Retinal pigment epithelial cell (primary cell): ENCODE measurements around the gene SLC16A8.

Source experiments
- DNase-seq: peaks from one replicate; pipeline ENCODE4 v3.0.0-alpha.2; 2010; ENCODE audit warnings: low read depth
- H3K4me3 ChIP-seq: 2 replicates; pipeline ENCODE4 v1.5.1; 2011; ENCODE audit warnings: mild to moderate bottlenecking, low read length, control low read depth, moderate library complexity
- TF ChIP-seq, protein P1 (sequence below): conservative IDR thresholded peaks from 2 replicates; pipeline ENCODE4 v1.5.1; 2011; ENCODE audit warnings: low read depth, low read length, control low read depth, inconsistent platforms

The SLC16A8 gene

DNA sequence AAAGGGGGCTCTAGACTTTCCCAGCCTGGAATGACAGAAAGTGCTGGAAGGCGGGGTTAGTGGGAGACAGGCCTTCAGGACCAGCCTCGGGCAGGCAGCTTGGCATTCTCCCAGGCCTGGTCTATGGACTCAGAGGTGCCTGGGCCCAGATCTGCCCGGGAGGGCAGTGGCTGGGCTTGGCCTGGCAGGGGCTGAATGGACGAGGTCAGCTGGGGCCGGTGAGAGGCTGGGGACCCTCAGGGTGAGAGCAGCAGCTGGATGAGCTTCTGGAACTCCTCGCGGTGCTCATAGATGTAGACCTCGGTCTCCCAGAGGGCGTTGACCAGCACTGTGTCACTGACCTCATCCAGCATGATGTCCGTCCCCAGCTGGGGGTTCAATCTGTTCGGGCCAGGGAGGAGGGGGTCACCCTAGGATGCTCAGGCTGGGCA is 28.0 kb upstream of the SLC16A8 start:
- no peak for DNase-seq
- TF ChIP-seq, protein P1, sequence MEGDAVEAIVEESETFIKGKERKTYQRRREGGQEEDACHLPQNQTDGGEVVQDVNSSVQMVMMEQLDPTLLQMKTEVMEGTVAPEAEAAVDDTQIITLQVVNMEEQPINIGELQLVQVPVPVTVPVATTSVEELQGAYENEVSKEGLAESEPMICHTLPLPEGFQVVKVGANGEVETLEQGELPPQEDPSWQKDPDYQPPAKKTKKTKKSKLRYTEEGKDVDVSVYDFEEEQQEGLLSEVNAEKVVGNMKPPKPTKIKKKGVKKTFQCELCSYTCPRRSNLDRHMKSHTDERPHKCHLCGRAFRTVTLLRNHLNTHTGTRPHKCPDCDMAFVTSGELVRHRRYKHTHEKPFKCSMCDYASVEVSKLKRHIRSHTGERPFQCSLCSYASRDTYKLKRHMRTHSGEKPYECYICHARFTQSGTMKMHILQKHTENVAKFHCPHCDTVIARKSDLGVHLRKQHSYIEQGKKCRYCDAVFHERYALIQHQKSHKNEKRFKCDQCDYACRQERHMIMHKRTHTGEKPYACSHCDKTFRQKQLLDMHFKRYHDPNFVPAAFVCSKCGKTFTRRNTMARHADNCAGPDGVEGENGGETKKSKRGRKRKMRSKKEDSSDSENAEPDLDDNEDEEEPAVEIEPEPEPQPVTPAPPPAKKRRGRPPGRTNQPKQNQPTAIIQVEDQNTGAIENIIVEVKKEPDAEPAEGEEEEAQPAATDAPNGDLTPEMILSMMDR: no peak
- H3K4me3 ChIP-seq: no peak overlapping the region

DNA sequence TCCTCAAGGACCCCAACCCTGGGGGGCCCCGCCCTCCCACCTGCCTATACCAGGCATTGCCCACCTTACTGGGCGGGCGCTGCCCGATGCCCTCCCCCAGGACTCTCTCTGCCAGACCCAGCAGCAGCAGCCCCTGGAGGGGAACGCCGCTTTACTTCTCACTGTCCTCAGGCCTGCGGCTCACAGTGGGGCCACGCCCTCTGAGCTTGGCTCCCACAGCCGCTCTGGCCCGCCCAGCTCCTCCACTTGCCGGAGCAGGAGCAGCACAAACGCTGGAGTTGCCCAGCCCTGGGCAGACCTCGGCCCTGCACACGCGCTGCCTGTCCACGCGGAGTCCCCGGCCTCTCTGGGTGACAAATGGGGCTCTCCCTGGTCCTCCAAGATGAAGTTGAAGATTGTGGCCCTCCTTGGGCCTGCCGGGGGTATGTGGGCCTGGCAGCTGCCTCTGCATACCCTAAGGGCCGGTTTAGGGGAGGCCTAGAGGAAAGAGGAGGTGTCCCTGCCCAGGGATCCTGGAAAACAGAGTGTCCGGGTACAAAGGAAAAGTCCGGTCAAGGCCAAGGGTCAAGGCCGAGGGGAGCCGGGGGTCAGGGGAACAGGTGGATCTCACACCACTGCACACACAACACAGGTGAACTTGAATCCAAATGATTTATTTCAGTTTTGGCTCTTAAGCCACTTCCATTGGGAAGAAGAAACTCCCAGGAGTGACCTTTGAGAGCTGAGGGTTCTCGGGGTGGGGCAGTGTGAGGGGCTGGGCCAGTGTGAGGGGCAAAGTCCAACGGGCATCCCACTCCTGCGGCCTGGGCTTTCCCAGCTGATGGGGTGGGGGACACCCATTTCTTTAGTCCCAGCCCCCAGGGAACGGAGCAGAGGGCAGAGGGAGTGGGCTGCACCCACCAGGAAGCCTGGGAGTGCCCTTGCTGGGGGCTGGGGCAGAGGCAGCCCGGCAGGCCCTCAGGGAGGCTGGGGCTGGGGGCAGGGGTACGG is 27.2 kb upstream of the SLC16A8 start:
- TF ChIP-seq, protein P1: no peak
- no peak overlapping the region for H3K4me3 ChIP-seq
- no peak for DNase-seq

DNA sequence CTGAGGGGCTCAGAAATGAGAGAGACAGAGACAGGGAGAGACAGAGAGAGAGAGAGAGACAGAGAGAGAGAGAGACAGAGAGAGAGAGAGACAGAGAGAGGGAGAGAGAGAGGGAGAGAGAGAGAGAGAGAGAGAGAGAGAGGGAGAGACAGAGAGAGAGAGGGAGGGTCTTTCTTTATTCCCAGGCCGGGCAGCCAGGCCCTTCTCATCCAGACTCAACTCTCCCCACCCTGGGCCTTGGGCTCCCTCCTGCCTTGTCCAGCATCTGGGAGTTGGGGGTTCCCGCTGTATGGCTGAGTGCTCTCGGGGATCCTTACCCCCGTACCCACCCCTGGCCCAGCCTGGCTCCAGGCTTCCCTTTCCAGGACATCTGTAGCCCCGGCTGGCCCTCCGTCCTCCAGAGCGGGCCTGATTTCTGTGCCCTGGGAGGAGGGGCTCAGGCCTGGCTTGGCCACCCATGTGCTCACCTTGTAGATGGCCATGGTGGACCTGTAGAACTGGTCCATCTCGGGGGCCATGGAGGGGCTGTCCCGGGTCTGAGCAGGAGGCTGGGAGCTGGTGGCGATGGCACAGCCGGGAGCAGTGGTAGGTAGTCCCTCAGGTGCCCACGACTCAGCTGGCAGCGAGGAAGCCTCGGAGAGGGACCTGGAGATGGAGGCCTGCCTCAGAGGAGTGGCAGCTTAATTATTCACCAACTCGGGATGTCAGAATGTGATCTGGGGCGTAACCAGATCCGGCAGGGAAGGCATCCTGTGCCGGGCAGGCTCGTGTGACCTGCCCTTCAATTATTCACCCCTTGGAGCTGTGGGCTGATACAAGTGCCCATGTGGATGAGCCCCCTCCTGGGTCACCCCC is 26.3 kb upstream of the SLC16A8 start, which contains the start of gene BAIAP2L2:
BAIAP2L2 (minus strand) TSS at position 677 of the 855 bp plus-strand sequence; CDS start at position 518, 159 bp downstream.
- H3K4me3 ChIP-seq: no peak within 1 kb of the TSS
- TF ChIP-seq, protein P1: no peak
- DNase-seq: no peak

DNA sequence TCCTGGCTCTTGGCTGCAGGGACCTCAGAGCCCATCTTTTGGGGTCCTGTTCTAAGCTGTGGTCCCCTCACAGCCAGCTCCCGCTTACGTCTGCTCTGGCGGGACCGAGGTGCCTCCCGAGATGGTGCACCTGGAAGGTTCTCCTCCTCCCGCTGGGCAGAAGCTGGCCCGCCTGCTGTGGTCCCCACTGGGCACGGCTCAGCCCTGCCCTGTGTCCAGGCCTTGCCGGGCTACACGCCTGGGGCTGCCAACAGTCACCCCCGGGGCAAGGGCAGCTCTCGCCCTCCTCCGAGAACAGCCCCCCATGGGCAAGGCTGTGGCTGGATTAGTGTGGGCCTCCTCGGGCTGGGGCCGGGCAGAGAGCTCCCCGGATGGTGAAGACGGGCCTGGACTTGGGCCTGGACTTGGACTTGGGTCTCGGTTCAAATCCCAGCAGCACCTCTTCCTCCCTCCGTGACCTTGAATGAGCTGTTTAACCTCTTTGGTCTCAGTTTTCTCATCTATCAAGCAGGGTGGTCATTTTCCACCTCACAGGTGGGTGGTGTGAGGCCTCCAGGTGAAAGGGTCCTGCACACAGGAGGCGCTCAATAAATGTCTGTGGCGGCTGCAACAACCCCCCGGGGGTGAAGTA is 25.5 kb upstream of the SLC16A8 start:
- TF ChIP-seq, protein P1: no peak
- no peak for DNase-seq
- H3K4me3 ChIP-seq: no peak overlapping the region

DNA sequence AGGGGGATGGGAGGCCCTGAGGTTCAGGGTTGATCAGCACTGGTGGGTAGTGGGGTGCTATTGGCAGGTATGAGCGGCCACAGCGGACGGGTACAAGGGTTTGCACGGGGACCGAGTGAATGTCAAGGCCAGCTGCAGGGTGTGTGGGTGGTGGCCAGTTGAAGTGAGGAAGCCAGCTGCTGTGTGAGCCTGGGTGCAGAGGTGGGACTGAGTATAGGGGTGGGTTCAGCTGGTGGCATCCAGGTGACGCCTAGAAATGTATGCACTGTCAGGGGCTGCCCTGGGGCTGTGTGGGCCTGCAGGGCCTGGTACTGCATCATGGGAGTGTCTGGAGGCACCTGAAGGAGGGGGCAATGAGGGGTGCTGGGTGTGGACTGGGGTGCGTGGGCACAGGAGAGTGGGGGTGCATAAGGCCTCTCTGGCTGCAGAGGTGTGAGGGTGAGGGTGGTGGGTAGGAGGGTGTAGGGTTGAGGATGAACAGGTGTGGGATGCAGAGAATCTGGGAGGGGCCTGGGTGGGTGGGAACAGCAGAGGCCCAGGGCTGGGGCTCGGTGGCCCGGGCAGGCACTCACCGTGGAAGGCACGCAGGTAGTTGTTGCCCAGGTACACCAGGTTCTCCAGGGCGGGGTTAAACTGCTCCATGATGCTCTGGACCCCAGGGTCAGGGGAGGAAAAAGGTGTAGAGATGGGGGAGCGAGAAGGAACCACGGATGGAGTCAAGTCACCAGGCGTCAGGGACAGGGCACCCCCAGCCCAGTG is 24.8 kb upstream of the SLC16A8 start:
- H3K4me3 ChIP-seq: no peak overlapping the region
- TF ChIP-seq, protein P1: no peak

More for the DNA sequence above, 24.8 kb upstream of the SLC16A8 start:
- no peak for DNase-seq
